ENCODE data around the gene GID8. TPM values are rescaled to one million over a fixed set of nuclear protein-coding genes. Genes with fewer than 3 reads are reported as not detected.

GID8 gene
- total and polyA plus RNA-seq, 2 of the 13 experiments (the other 11 are each of a cell fraction or from before 2014, with no cell fraction given), result 39.6 to 59.8 TPM

GRCh38 chr20:62952373-62952967 lies 14.5 kb downstream of the GID8 start, which contains the start of gene SLC17A9 (continued):
- TF ChIP-seq ZNF333 (CRISPR knock-in tag; IDR thresholded peaks at IDR 0.05; ENCODE audit: borderline replicate concordance) (no peak; the same call in 1 of the 2 replicates), LBX2 (CRISPR knock-in tag; IDR thresholded peaks at IDR 0.05; ENCODE audit: borderline replicate concordance) (peak; percentile 52; the same call in 1 of the 2 replicates), ZNF773 (CRISPR knock-in tag; IDR thresholded peaks at IDR 0.05; ENCODE audit: borderline replicate concordance) (peak; percentile 86; the same call in 1 of the 2 replicates), ZFP36L1 (CRISPR knock-in tag; IDR thresholded peaks at IDR 0.05) (peak; percentile 98; the same call in 1 of the 2 replicates), ZNF790 (CRISPR knock-in tag; IDR thresholded peaks at IDR 0.05; ENCODE audit: borderline replicate concordance) (peak; percentile 99), ZBTB49 (CRISPR knock-in tag; IDR thresholded peaks at IDR 0.05; ENCODE audit: borderline replicate concordance) (no peak; the same call in 1 of the 2 replicates), KLF13 (CRISPR knock-in tag; IDR thresholded peaks at IDR 0.05) (no peak), HOXA7 (CRISPR knock-in tag; IDR thresholded peaks at IDR 0.05) (no peak), ZNF530 (CRISPR knock-in tag; IDR thresholded peaks at IDR 0.05; ENCODE audit: low read depth) (no peak), ZNF777 (CRISPR knock-in tag; IDR thresholded peaks at IDR 0.05) (peak; percentile 98), POLR2AphosphoS5 (IDR thresholded peaks at IDR 0.05; ENCODE audit: low read depth, low read length) (peak; percentile 96), BCL6 (CRISPR knock-in tag; IDR thresholded peaks at IDR 0.05) (peak; percentile 72), FOSL2 (CRISPR knock-in tag; IDR thresholded peaks at IDR 0.05) (peak; percentile 75), RARG (CRISPR knock-in tag; IDR thresholded peaks at IDR 0.05; ENCODE audit: low read depth) (peak; percentile 62; the same call in 1 of the 2 replicates), ZNF761 (CRISPR knock-in tag; conservative IDR thresholded peaks at IDR 0.05) (no peak; the same call in none of the 2 replicates), ZBTB34 (CRISPR knock-in tag; IDR thresholded peaks at IDR 0.05) (peak; percentile 74; the same call in 1 of the 2 replicates), CREB3 (CRISPR knock-in tag; IDR thresholded peaks at IDR 0.05) (peak; percentile 65; the same call in 1 of the 2 replicates), TCF7L2 (IDR thresholded peaks at IDR 0.05; ENCODE audit: low read depth, low read length) (no peak), SIN3A (IDR thresholded peaks at IDR 0.05; ENCODE audit: borderline replicate concordance, low read depth, low read length) (peak; percentile 94; the same call in 1 of the 2 replicates), PITX1 (CRISPR knock-in tag; IDR thresholded peaks at IDR 0.05) (peak; percentile 89), PHF21A (CRISPR knock-in tag; IDR thresholded peaks at IDR 0.05) (peak; percentile 93), NR2F2 (IDR thresholded peaks at IDR 0.05; ENCODE audit: borderline replicate concordance, low read depth) (no peak; the same call in 1 of the 2 replicates), ZNF275 (CRISPR knock-in tag; IDR thresholded peaks at IDR 0.05; ENCODE audit: borderline replicate concordance) (0 out of 2 replicates have a peak, but pooled peaks have one; percentile 30), ZNF367 (CRISPR knock-in tag; IDR thresholded peaks at IDR 0.05; ENCODE audit: borderline replicate concordance) (0 out of 2 replicates have a peak, but pooled peaks have one; percentile 78)
